ENCODE data around the gene MRC2.

MRC2 gene

GRCh38 chr17:62621223-62621622, 6.2 kb upstream of the MRC2 start:
- Histone ChIP-seq H3K27me3 (ENCODE audit: low read length) (no peaks in the 10 kb centered on the region), H3K9me2 (replicated peaks; ENCODE audit: insufficient read depth, low read length) (no peaks in the 10 kb centered on the region), H3F3A (ENCODE audit: insufficient read depth) (no peaks in the 10 kb centered on the region), H4K20me1 (ENCODE audit: low read depth, low read length) (no peaks in the 10 kb centered on the region), H3K4me2 (ENCODE audit: low read depth, low read length, poor library complexity, severe bottlenecking) (no peak overlapping the region), H3K36me3 (ENCODE audit: low read length) (no peaks in the 10 kb centered on the region), H2AFZ (ENCODE audit: low read depth, low read length, severe bottlenecking) (no peak overlapping the region), H3K4me3 (ENCODE audit: insufficient read depth, low read length, poor library complexity, severe bottlenecking) (no peak overlapping the region), H3K9me3 (ENCODE audit: insufficient read depth, low read length) (no peaks in the 10 kb centered on the region), H3K9ac (ENCODE audit: low read length) (no peak overlapping the region), H3K27ac (ENCODE audit: low read depth, low read length) (no peak overlapping the region), H3K79me2 (ENCODE audit: insufficient read depth, low read length) (no peaks in the 10 kb centered on the region)
- TF ChIP-seq EZH2phosphoT487 (conservative IDR thresholded peaks at IDR 0.05; ENCODE audit: low read length): no peak
- TF ChIP-seq, protein P1, sequence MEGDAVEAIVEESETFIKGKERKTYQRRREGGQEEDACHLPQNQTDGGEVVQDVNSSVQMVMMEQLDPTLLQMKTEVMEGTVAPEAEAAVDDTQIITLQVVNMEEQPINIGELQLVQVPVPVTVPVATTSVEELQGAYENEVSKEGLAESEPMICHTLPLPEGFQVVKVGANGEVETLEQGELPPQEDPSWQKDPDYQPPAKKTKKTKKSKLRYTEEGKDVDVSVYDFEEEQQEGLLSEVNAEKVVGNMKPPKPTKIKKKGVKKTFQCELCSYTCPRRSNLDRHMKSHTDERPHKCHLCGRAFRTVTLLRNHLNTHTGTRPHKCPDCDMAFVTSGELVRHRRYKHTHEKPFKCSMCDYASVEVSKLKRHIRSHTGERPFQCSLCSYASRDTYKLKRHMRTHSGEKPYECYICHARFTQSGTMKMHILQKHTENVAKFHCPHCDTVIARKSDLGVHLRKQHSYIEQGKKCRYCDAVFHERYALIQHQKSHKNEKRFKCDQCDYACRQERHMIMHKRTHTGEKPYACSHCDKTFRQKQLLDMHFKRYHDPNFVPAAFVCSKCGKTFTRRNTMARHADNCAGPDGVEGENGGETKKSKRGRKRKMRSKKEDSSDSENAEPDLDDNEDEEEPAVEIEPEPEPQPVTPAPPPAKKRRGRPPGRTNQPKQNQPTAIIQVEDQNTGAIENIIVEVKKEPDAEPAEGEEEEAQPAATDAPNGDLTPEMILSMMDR (IDR thresholded peaks at IDR 0.05; ENCODE audit: insufficient read depth, low read length, poor library complexity, severe bottlenecking): no peak

- H3K27me3 ChIP-seq (ENCODE audit: low read length): no peaks in the 10 kb centered on the region
- H3K9me2 ChIP-seq (replicated peaks; ENCODE audit: insufficient read depth, low read length): no peaks in the 10 kb centered on the region
- TF ChIP-seq, protein P1 (IDR thresholded peaks at IDR 0.05; ENCODE audit: insufficient read depth, low read length, poor library complexity, severe bottlenecking): no peak
- TF ChIP-seq EZH2phosphoT487 (conservative IDR thresholded peaks at IDR 0.05; ENCODE audit: low read length): no peak
- H4K20me1 ChIP-seq (ENCODE audit: low read depth, low read length): no peaks in the 10 kb centered on the region
- H3K4me3 ChIP-seq (ENCODE audit: insufficient read depth, low read length, poor library complexity, severe bottlenecking): no peak overlapping the region
- H3K4me2 ChIP-seq (ENCODE audit: low read depth, low read length, poor library complexity, severe bottlenecking): no peak overlapping the region
- no peaks in the 10 kb centered on the region for H3F3A ChIP-seq (ENCODE audit: insufficient read depth)
- H3K9me3 ChIP-seq (ENCODE audit: insufficient read depth, low read length): no peaks in the 10 kb centered on the region
- no peak overlapping the region for H3K9ac ChIP-seq (ENCODE audit: low read length)
- no peaks in the 10 kb centered on the region for H3K79me2 ChIP-seq (ENCODE audit: insufficient read depth, low read length)
- H3K27ac ChIP-seq (ENCODE audit: low read depth, low read length): no peak overlapping the region
- H3K36me3 ChIP-seq (ENCODE audit: low read length): no peaks in the 10 kb centered on the region
- no peak overlapping the region for H2AFZ ChIP-seq (ENCODE audit: low read depth, low read length, severe bottlenecking)
Observed at GRCh38 chr17:62625184-62625869, 2.1 kb upstream of the MRC2 start.

DNA sequence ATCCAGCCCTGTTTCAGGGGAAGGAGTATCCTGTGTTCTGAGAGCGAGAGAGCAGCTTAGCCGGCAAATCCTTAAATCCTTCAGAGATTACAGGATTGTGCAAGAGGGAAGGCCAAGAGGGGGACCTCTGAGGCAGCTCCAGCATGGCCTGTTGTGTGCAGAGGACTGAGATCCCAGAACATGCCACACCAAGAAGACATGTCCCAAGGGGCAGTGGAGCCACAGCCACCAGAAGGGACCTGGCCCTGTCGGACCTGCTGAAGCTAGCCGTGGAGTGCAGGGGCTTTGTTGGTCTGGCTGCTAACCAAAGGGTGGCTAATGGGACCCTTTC, 1.6 kb upstream of the MRC2 start:
- Histone ChIP-seq H3K9me3 (ENCODE audit: insufficient read depth, low read length) (no peaks in the 10 kb centered on the region), H3K4me2 (ENCODE audit: low read depth, low read length, poor library complexity, severe bottlenecking) (no peak overlapping the region), H3K36me3 (ENCODE audit: low read length) (no peaks in the 10 kb centered on the region), H3K27ac (ENCODE audit: low read depth, low read length) (no peak overlapping the region), H2AFZ (ENCODE audit: low read depth, low read length, severe bottlenecking) (no peak overlapping the region), H3K9ac (ENCODE audit: low read length) (no peak overlapping the region), H3K79me2 (ENCODE audit: insufficient read depth, low read length) (no peaks in the 10 kb centered on the region), H3F3A (ENCODE audit: insufficient read depth) (no peaks in the 10 kb centered on the region), H3K9me2 (replicated peaks; ENCODE audit: insufficient read depth, low read length) (no peaks in the 10 kb centered on the region), H3K4me3 (ENCODE audit: insufficient read depth, low read length, poor library complexity, severe bottlenecking) (no peak overlapping the region), H4K20me1 (ENCODE audit: low read depth, low read length) (no peaks in the 10 kb centered on the region), H3K27me3 (ENCODE audit: low read length) (no peaks in the 10 kb centered on the region)
- no peak for TF ChIP-seq EZH2phosphoT487 (conservative IDR thresholded peaks at IDR 0.05; ENCODE audit: low read length)
- TF ChIP-seq, protein P1 (IDR thresholded peaks at IDR 0.05; ENCODE audit: insufficient read depth, low read length, poor library complexity, severe bottlenecking): no peak
